ENCODE data around the gene RHBDL3.

RHBDL3 gene

DNA sequence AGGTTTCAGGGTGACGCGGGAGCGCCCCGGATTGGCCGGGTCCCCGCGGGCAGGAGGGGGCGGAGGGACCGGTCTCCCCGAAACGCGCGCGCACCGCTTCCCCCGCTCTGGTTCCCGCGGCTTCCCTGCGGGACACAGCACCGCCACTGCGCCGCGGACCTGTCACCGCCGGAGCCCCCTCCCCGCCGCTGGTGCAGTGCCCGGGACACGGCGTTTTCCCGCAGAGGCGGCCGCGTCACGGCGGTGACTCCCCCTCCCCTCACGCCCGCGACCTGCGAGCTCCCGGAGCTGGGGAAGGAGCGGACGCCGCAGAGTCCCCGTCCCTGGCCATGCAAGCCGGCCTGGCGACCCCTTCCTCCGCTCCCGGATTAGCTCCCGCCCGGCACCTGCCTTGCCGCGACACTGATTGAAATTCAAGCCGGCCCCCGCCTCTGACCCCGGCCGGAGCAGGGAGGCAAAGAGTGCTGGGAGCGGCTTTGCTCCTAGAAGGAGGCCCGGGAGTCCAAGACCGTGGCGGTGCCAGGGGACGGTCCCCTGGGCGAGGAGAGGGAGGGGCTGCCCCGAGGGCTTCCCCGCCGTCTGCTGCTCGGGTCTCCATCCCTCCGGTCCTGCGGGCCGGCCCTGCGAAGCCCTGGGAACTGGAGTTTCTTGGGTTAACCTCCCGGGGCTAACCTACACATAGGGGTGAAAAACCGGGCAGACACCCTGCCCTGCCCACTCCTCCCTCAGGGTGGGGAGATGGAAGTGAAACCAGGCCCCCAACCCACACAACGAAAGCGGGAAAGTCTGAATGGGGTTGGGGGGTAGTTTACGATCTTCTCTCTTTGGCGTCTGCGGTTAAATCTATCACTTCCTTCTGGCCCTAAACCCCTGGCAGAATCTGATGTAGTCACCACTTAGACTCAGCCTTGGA is 1.0 kb downstream of the RHBDL3 start:
- DNase-seq: peak; percentile 49

DNA sequence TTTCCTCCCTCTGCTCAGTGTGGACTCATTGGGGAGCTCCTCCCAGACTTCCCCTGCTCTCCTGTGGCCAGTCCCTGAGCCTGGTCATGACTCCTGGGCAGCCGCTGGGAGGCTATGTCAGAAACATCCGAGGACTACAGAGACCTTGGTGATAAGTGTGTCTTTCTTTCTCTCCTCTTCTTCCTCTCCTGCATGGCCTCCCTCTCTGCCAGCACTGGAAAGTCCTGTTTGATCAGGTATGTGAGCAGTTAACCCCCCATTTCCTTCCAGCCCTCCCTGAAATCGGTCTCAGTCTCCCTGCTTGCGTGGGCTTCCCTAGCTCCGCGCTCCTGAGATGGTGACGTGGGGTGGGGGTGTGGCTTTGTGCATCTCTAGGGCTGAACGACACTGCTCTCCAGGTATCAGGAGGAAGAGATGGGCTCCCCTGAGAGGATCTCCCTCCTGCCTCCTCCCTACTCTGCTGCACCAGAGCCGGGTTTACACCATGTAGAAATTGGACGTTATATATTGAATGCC is 2.1 kb downstream of the RHBDL3 start:
- DNase-seq: no peak

DNA sequence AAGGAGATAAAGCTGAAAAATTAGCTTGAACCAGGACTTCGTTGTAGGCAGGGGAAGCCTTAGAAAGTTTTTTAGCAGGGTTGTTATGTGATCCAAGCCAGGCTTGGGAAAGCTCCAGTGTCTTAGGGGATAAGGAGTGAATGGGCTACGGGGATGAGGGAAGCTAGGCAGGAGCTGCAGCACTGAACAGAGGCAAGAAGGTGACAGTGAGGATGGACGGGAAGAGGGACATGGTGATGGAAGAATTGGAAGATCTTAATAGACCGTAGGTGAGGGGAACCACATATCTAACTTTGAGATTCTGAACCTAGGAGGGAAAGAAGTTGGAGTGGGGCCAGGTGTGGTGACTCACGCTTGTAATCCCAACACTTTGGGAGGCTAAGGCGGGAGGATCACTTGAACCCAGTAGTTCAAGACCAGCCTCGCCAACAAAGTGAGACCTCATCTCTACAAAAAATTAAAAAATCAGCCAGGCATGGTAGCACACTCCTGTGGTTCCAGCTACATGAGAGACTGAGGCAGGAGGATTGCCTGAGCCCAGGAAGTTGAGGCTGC is 3.2 kb downstream of the RHBDL3 start:
- no peak for DNase-seq

DNA sequence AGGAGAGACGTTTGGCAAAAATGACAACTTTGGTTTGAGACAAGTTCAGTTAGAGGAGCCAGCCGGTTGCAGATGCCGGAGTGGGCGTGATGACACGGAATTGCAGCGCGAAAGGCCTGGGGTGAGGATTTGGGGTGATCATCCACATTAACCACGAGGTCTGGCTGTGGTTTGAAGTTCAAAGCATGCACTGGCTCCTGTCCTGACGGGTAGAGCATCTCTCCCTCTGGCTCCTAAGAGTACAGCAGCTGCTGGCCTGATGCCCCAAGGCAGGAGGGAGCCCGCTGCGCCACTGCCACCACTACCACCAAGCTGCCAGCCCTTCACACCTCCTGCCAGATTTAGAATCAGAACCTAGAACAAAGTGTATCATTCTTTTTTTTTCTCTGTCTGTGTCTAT is 3.7 kb downstream of the RHBDL3 start:
- no peak for DNase-seq

DNA sequence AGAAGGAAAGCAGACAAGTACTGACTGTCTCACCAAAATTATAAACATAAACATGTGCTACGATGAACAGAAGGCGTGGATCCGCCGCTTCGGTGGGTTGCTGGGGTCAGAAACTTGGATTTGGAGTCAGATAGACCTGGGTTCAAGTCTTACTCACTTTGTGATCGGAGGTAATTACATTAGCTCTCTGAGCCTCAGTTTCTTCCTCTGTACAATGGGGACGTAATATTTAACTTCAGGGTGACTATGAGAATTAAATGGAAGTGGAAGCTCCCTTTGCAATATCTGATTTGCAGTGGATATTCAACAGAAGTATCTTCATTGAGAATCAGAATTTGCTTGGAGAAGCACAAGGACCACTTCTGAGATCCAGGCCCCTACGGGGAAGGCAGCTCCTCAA is 6.2 kb downstream of the RHBDL3 start:
- DNase-seq: no peak

DNA sequence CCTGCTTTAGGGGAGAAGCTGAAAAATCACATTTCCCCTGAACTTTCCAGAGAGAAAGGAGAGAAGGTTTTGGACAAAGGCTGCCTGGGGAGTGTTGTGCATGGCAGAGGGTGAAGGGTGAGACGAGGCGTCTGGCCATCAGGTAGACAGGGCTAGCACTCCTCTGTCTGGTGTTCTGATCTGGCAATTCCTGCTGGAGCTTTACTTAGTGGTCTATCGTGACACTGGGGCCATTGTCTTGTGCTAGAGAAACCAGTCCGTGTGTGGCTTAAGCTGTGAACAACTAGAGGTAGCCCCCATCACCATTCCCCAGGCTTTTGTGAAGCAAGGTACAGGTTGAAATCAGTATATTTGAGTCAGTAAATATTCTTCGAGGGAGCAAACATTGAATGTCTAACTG is 8.5 kb downstream of the RHBDL3 start:
- no peak for DNase-seq

DNA sequence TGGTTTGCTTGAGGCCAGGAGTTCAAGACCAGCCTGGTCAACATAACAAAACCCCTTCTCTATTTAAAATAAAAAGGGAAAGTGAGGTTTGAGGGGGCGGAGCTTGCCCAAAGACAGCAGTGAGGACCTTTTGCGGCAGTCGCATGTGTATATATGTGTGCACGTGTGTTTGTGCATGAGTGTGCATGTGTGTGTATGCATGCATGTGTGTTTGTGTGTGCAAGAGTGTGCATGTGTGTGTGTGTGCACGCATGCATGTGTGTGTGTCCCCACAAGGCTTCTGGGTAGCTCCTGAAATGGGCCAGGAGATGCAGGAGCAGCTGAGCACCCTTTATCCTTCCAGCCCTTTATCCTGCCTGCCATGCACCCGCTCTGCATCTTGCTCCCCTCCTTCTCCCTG is 9.0 kb downstream of the RHBDL3 start:
- no peak for DNase-seq

DNA sequence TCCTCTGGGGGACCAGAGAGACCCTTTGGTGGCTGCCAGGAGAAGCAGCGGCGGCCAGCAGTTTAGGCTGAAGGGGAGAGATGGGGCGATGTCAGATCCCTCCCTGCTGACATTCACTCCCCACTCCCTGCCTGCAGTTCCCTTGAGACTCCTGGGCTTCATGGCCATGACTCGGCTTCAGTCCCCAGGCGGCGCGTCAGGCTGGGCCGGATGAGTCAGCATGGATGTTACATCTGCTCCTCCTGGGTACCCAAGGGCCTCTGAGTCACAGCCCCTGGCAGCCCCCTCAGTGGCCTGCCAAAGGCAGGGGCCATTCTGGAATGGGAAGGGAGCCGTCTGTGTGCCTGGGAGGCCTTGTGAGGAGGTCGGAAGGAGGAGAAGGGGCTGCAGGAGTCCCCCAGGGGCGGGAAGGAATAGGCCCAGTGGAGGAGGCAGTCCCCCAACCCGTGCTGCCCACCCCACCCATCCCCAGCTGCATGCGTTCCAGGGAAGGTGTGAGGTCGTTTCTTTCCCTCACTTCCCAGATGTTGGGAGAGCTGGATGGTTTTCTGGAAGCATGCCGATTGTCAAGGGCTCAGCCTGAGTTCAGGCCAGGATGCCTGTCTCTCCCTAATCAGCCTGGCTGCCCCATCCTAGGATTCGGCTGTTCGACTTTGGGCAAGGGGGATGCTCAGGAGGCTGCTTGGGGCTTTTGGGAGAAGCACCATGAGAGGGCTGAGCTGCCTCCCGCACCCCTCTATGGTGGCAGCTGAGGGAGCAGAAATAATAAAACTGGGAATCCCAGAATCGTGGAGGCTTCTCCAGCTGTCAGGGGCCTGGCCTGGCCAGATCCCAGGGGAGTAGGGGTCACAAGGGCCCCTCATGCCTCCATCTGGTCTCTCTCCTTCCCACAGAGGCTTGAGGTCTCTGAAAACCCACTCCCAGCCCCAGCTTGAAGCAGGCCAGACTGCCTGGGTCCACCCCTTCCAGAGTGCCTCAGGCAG is 9.7 kb downstream of the RHBDL3 start:
- peak; percentile 73 for DNase-seq

DNA sequence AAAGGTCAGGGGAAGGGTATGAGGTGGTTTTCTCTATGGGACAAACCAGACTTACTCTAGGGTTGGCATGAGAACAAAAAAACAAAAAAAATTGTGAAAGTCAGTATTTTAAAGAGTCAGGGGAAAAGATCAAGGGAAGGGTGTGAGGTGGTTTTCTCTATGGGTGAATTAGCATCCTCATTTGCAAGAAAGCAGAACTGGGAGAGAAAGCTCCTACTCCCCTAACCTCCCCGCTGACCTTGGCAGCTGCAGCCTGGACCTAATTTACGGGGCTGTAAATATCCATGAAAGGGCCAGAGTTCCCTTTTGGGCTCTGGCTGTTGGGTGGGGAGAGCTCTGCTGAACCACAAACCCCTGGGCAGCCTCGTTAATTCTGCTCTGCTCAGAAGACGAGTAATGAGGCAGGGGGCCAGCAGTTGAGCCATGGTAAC is 10.6 kb downstream of the RHBDL3 start:
- no peak for DNase-seq

DNA sequence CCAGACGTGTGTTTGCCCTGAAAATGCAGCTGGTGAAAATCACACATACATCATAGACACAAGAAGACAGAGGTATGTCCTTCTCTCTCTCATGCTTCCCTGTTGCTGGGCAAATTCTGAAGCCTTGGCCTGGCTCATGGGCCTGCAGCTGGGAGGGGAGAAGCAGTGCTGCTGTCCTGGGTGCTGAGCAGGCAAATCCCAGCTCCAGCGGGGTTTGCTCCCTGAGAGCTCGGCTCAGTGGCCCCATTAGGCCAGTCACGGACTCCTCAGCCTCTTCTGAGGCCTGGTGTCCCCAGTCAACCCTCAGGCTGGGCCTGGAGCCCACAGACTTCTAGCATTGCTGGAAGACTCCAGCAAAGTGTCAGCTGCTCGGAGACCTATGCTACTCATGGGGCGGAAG is 11.7 kb downstream of the RHBDL3 start:
- DNase-seq: peak; percentile 50

DNA sequence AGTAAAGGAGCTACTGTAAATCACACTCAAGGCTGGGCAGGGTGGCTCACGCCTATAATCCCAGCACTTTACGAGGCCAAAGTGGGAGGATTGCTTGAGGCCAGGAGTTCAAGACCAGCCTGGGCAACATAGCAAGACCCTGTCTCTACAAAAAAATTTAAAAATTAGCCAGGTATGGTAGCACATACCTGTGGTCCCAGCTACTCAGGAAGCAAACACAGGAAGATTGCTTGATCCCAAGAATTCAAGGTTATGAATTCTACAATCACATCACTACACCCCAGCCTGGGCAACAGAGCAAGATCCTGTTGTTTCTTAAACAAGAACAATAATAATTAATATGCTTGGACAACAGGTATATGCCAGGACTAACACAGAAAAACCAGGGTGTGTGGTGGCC is 13.2 kb downstream of the RHBDL3 start:
- DNase-seq: no peak

DNA sequence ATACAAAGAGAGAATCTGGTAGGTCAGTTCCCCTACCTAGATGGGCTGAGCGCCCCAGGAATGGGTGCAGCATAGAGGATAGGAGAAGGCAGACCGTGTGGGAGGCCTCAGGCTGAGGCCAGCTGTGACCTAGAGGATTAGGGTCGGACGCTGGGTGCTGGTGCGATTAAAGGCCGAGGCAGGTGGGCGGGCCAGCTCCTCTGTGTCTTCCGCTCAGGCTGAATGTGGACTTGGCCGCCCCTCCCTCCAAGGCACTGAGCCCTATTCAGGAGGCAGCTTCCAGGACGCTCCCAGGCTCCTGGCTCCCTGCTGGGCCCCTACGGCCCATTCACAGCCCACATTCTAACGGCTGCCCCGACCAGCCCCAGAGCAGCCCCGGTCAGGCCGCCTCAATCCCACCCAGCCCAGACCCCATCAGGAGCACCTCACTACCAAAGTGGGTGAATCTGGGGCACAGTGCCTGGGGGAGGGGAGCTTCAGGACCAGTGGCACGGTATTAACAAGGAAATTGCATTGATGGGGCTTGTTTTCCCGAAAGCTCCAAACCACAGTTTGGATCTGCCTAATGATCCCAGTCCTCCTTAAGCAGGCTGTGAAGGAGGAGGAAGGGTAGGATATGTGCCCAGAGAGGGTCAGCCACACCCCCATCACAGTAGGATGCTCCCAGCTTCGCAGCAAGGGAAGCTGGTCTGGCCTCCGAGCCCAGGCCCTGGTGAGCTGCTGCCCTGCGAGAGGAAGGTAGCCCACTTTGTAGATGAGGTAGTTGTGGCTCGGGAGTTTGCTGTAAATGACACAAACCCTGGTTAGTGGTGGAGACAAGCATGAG is 14.5 kb downstream of the RHBDL3 start:
- DNase-seq: no peak

DNA sequence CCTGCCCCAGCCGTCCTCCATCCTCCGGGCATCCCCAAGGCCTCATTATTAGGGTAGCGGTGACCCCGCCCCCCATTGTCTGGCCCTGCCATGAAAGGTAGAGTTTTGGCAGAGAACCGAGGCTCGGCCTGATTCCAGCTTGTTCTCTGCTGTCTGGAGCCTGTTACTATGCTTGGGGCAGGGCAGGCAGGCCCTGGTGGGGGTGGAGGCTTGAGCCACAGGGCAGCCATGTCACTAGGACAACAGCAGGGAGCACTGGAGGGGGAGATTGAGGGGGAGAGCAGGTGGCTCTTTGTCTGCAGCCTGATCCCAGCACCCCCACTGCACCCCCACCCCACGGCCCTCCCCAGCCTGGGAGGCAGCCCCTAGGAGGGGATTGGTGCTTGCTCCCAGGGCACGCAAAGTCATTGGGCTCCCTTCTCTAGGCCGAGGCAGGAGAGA is 15.4 kb downstream of the RHBDL3 start:
- DNase-seq: no peak

DNA sequence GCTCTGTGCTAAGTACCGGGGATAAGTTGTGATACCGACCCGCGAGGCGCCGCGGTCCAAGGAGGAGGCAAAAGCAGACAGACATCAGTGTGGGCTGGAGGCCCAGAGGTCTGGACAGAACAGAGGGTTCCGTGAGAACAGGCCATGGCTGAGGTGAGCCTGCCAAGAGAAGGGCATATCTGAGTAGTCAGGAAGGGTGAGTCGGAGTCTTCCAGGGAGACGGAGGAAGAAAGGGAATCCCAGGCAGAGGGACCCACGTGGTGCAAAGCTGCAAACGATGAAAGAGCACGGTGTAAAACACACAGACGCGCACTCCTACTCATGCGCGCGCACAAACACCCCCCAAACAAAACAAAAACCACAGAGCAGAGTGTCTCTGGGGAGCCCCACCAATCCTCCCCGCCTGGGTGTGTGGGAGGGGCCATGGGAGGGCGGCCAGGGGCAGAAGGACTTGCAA is 18.1 kb downstream of the RHBDL3 start:
- DNase-seq: peak; percentile 45

DNA sequence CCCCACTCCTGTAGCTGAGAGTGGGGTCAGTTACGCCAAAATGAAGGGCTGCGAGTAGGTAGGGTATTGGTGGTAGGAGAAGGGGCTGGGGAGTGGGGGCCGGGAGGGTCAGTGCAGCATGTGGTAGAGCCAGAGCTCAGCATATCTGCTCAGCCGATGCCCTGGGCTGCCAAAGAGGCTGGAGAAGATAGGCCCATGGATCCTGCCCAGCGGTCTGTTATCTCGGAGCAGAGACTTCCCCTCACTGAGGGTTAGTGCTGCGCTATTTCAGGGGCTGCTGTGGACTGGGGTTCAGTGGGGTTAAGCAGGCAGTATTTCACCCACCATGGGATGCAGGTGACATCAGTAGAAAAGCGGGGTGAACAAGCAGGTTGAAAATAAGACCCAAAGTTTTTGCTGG is 19.7 kb downstream of the RHBDL3 start:
- DNase-seq: peak; percentile 93

DNA sequence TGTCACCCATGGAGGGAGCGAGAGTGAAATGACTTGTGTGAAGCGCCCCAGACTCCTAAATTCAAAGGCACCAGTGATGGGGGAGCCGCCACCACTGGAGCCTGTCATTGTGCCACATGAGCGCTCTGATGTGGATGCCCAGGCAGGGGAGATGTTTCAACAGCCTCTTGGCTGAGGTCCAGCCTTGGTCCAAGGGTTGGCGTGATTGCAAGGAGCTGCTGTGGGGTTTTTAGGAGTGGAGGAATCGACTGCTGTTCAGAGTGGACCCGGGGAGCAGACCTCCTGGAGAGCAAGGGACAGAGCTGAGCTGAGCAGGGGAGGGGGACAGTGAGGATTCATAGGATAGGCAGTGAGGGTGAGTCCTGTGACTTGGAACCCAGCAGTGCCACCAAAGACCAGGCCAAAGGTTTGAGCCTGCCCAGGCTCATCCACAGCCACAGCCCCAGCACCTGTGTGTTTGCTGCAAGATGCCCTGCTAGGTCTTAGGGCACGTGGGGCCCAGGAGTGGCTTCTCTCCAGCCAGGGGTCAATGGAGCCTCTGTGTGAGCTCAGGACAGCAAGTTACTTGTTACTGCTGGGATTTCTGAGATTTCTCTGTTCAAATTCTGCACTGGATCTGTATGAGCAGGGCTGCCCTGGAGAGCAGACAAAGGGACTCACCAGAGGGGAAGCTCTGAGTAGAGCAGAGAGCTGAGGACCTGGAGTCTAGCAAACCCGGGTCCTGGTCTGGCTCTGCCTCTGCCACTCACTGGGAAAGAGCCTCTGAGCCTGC is 20.3 kb downstream of the RHBDL3 start:
- DNase-seq: peak; percentile 61

DNA sequence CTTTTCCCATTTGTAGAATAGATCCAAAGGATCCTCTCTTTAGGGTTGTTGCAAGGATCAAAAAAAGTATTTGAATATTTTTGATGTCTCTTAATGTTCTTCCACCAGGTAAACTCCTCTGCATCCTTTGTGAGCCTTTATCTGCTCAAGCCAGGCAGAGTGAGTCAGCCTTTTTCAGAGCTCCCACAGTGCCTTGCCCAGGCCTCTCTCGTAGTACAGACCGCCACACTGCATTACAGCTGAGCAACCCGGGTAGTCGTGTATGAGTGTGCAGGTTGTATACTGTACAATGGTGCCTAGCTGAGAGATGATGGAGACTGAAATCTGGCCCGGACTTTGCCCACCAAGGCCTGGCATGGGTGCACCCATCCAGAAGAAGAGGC is 20.9 kb downstream of the RHBDL3 start:
- DNase-seq: peak; percentile 95

DNA sequence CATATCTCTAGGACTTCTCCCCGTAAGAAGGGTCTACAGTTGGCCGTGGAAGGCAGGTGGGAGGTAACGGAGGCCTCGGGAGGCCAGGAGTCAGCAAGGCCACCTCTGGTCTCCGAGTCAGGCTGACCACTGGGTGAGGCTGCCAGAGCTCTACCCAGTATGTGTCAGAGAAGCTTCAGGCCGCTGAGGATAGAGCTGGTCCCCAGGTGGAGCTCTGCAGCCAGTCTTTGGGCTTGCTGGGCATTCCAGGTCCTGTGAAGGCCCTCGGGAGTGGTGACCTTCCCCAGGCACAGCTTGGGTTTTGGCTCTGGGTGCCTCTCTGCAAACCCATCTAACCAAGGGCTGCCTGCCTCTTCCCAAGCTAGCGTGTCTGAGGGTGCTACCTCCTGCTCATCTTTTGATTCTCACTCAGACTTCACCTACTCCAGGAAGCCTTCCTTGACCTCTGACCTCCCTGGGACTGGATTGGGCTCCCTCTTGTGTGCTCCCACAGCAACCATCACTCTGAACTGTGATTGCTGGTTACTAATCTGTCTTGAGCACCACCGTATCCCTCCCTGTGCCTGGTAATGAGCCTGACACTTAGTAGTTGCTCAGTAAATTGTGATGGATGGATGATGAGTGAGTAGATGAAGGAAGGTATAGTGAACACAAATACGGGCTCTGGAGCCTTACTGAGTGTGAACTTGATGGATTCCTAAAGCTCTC is 22.3 kb downstream of the RHBDL3 start:
- DNase-seq: no peak

DNA sequence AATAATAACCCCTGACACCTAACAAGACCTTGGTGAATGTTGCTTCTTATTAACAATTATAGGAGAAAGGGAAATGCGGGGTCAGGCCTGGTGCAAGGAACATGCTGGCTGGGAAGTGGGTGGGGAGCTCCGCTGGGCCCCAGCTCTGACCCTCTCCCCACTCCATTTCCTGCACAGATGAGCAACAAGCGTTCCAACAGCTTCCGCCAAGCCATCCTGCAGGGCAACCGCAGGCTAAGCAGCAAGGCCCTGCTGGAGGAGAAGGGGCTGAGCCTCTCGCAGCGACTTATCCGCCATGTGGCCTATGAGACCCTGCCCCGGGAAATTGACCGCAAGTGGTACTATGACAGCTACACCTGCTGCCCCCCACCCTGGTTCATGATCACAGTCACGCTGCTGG is 23.0 kb downstream of the RHBDL3 start:
- DNase-seq: peak; percentile 87

DNA sequence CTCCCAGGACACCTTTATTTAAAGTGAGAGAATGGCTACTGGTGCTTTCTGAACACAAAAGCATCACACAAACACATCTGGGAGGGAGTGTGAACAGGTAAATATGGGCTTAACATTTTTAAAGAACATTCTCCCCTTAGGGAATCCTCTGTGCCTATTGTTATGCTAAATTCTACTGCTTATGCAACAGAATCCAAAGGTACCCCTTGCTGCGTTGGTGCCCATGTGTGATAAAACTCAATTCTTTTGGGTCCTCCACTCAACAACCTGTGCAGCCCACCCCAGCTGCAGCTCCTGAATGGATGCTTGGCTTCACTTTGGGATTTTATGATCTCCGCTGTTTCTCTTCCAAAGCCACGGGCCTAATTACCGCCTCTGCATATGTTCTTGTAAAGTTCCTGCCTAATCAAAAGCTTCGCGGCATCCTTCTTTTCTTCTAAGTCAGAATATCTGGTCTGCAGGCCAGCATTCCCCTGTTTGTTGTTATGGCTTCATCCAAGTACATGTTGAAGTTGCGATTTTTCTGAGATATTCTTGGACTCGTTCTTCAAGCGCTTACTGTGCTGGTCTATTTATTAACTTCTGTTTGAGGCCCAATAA is 23.9 kb downstream of the RHBDL3 start:
- DNase-seq: no peak
